GM18499 (cell line): Measurements from ENCODE around the gene SLC25A3.
"Not testable (repeated sequence)": the region's sequence is repeated elsewhere in the genome, so short reads cannot be mapped to it uniquely, and the experiment has no call there.

ENCODE experiments used
- ATAC-seq: cut with Tn5 transposase; IDR thresholded peaks from one replicate; pipeline ENCODE4 v1.9.1; 2021; ENCODE audit warnings: moderate number of reproducible peaks; ENCODE audit not compliant: insufficient read depth, unreplicated experiment

The SLC25A3 gene

GRCh38 chr12:98593351-98594049, at the start of gene SLC25A3:
Gene SLC25A3 (plus strand): TSS chr12:98593686. CDS start chr12:98593979, 293 bp downstream.
- ATAC-seq = peak; percentile 96

GRCh38 chr12:98543701-98544100, 49.8 kb upstream of the SLC25A3 start:
- ATAC-seq = no peak

GRCh38 chr12:98544751-98545150, 48.7 kb upstream of the SLC25A3 start:
- no peak for ATAC-seq

- no peak for ATAC-seq
These were observed 43.9 kb upstream of the SLC25A3 start for GRCh38 chr12:98549371-98550110.

- no peak for ATAC-seq
These were observed 41.7 kb upstream of the SLC25A3 start for GRCh38 chr12:98551787-98552186.

GRCh38 chr12:98558097-98558496, 35.4 kb upstream of the SLC25A3 start:
- ATAC-seq = not testable (repeated sequence)

GRCh38 chr12:98559666-98560065, 33.8 kb upstream of the SLC25A3 start:
- ATAC-seq = no peak

- ATAC-seq = no peak
These were observed 31.6 kb upstream of the SLC25A3 start for GRCh38 chr12:98561846-98562245.

GRCh38 chr12:98572010-98572409, 21.5 kb upstream of the SLC25A3 start:
- ATAC-seq = no peak

GRCh38 chr12:98574110-98574509, 19.4 kb upstream of the SLC25A3 start:
- ATAC-seq = no peak

GRCh38 chr12:98575013-98575412, 18.5 kb upstream of the SLC25A3 start:
- no peak for ATAC-seq

GRCh38 chr12:98576795-98577194, 16.7 kb upstream of the SLC25A3 start:
- ATAC-seq = not testable (repeated sequence)

GRCh38 chr12:98578392-98578791, 15.1 kb upstream of the SLC25A3 start:
- no peak for ATAC-seq

GRCh38 chr12:98578821-98579220, 14.7 kb upstream of the SLC25A3 start:
- no peak for ATAC-seq

GRCh38 chr12:98579347-98579746, 14.1 kb upstream of the SLC25A3 start:
- ATAC-seq = no peak

GRCh38 chr12:98579835-98580234, 13.7 kb upstream of the SLC25A3 start:
- no peak for ATAC-seq

GRCh38 chr12:98580695-98581094, 12.8 kb upstream of the SLC25A3 start:
- ATAC-seq = no peak

- ATAC-seq = no peak
These were observed 12.4 kb upstream of the SLC25A3 start for GRCh38 chr12:98581101-98581500.

GRCh38 chr12:98582093-98582492, 11.4 kb upstream of the SLC25A3 start:
- no peak for ATAC-seq

- ATAC-seq = no peak
These were observed 6.4 kb upstream of the SLC25A3 start for GRCh38 chr12:98587084-98587483.

GRCh38 chr12:98591209-98591608, 2.3 kb upstream of the SLC25A3 start:
- no peak for ATAC-seq

GRCh38 chr12:98592825-98593322, 612 bp upstream of the SLC25A3 start:
- no peak for ATAC-seq
